Stimulated activated CD4-positive, alpha-beta T cell treated with anti-CD3 and anti-CD28 coated beads, Interleukin-15, amount 100 ng/mL, for 1 hour (primary cell): ENCODE data around the gene HAPSTR1.
"Not testable (repeated sequence)": the region's sequence is repeated elsewhere in the genome, so short reads cannot be mapped to it uniquely, and the experiment has no call there.

Experiments used
- DNase-seq, 2 donors: peaks; one replicate each; pipeline ENCODE4 v3.0.0-alpha.2; 2020; ENCODE audit warnings: low read depth in 1 of 2, low spot score in 1 of 2

Gene HAPSTR1

GRCh38 chr16:9090960-9091866 is at the start of gene HAPSTR1:
HAPSTR1 (plus strand) TSS chr16:9091644; CDS start chr16:9092045, 401 bp downstream.
- peak; percentile 97 to 99 for DNase-seq

GRCh38 chr16:9042533-9042932 is 48.9 kb upstream of the HAPSTR1 start:
- DNase-seq = no peak

DNA sequence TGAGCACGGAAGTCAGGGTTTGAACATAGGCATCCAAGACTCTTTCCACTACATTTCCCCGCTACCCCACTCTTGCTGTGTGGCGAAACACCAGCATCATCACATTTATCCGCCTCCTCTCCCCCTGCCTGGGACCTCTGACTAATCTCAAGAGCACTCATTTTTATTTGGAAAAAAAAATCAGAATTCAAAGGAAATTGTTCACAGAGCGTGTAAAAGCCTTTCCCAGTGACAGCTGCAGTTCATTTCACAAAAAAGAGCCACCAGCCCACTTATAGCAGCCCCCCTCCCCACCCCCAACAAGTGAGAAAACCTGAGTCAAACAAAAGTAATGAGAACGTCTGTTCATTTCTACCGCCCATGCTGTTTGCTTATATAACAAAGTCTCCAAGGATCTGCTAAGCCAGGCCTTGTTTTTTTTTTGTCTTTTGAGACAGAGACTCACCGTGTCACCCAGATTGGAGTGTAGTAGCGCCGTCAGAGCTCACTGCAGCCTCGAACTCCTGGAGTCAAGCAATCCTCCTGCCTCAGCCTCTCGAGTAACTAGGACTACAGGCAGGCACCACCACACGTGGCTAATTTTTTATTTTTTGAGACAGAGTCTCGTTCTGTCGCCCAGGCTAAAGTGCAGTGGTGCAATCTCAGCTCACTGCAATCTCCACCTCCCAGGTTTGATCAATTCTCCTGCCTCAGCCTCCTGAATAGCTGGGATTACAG is 48.3 kb upstream of the HAPSTR1 start:
- no peak for DNase-seq

DNA sequence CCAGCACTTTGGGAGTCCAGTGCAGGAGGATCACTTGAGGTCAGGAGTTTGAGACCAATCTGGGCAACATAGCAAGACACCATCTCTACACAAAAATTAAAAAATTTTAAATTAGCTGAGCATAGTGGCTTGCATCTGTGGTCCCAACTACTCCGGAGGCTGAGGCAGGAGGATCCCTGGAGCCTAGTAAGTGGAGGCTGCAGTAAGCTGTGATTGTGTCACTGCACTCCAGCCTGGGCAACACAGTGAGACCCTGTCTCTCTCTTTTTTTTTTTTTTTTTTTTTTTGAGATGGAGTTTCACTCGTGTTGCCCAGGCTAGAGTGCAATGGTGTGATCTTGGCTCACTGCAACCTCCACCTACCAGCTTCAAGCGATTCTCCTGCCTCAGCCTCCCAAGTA is 45.9 kb upstream of the HAPSTR1 start:
- DNase-seq = not testable (repeated sequence)

DNA sequence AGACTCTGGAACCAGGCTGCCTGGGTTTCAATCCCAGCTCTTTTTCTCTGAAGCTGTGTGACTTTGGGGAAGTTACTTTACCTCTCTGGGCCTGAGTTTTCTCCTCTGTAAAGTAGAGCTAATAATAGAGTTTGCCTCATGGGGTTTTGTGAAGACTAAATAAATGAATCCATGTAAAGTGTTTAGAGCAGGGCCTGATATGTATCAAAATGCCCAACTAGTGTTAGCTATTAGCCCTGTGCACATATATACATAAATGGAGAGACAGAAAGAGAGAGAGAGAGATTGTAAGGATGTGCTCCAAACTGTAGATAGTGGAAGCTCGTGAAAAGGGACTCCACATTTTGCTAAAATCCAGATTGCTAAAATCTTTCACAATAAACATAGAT is 44.8 kb upstream of the HAPSTR1 start:
- no peak for DNase-seq

GRCh38 chr16:9047689-9048301 is 43.6 kb upstream of the HAPSTR1 start:
- DNase-seq = peak; percentile 5 to 16

- DNase-seq = no peak
Observed at GRCh38 chr16:9048302-9048700, 43.1 kb upstream of the HAPSTR1 start.

DNA sequence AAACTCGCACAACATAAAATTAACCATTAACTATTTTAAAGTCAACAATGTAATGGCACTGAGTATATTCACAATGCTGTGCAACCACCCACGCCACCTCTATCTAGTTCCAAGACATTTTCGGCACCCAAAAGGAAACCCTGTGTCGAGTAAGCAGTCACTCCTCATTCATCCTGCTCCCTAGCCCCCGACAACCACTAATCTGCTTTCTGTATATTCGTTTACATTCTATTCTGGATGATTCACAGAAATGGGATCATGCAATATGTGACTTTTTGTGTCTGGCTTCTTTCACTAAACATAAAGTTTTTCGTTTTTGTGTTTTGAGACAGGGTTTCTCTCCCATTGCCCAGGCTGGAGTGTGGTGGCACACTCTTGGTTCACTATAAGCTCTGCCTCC is 42.2 kb upstream of the HAPSTR1 start:
- no peak for DNase-seq

- DNase-seq = no peak
Observed at GRCh38 chr16:9050102-9050830, 41.2 kb upstream of the HAPSTR1 start.

DNA sequence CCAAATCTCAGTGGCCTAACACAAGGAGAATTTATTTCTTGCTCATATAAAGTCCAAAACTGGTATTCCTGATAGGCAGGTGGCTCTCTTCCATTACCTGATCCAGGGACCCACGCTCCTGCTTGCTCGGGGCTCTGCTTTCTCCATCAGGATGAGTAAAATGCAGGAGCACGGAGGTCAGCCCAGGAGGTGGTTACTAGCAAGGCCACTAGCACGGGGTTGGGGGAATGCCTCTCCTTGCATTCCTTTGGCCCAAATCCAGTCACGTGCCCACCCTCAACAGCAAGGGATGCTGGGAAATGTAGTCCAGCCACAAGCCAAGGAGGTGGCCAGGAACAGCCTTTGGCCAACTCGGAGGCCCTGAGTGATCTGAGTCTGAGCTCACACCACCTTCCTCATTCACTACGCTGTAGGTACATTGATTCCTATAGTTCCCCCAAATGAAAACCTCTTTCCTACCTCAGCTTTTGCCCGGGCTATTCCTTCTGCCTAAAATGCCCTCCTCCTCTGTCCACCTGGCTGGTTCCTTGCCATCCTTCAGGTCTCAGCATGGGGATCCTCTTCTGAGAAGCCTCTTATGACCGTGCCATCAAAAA is 38.3 kb upstream of the HAPSTR1 start:
- DNase-seq = no peak

- no peak for DNase-seq
Observed at GRCh38 chr16:9054460-9054859, 37.0 kb upstream of the HAPSTR1 start.

DNA sequence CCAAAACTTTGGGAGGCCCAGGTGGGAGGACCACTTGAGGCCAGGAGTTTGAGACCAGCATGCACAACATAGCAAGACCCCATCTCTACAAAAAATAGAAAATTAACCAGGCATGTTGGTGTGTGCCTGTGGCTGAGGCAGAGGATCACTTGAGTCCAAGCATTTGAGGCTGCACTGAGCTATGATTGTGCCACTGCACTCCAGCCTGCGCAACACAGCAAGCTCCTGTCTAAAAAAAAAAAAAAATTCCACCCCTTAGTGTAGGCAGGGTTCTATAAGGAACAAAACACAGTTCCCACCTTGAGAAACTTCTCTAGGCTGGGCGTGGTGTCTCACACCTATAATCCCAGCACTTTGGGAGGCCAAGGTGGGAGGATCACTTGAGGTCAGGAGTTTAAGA is 36.3 kb upstream of the HAPSTR1 start:
- no peak for DNase-seq

DNA sequence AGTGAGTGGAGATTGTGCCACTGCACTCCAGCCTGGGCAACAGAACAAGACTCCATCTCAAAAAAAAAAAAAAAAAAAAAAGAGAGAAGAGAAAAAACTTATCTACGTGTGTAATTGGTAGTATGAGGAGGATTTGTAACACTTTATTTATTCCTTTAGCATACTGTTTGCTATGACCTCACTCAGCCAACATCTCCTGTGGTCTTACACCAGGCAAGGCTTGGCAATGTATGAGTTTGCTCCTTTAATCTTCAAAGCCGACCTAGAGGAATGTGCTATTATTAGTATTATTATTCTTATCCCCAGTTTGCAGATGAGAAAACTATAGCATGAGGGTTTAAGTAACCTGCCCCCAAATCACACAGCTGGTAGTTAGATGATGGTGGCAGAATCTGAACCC is 35.8 kb upstream of the HAPSTR1 start:
- no peak for DNase-seq

DNA sequence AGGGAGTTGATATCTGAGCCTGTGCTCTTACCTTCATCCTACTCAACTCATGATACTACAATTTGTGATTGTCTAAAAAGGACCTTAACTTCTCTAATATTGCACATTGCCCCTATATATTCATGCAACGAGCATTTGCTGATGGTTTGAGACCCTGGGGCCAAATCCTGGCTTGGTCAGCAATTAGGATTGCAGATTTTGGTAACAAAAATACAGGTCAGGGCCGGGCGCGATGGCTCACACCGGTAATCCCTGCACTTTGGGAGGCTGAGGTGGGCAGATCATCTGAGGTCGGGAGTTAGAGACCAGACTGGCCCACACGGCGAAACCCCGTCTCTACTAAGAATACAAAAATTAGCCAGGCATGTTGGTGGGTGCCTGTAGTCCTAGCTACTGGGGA is 35.4 kb upstream of the HAPSTR1 start:
- no peak for DNase-seq

GRCh38 chr16:9058211-9058610 is 33.2 kb upstream of the HAPSTR1 start:
- no peak for DNase-seq

DNA sequence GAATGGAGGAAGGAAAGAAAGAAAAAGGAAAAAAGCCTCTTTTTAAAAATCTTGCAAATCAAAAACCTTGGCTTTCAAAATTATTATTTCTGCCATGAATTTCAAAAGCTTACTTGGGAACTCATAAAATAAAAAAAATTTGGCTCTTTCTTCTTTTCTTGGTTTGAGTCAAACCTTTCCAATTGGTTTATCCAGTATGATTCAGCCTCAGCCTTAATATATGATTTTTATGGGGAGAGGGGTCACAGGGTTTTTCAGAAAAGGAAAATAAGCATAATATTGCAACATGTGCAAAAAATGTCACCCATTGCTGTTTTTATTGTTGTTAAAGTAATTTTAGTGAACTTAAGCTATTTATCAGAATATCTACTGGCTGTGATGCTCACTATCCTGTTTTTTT is 31.2 kb upstream of the HAPSTR1 start:
- no peak for DNase-seq

- no peak for DNase-seq
Observed at GRCh38 chr16:9061358-9061813, 30.1 kb upstream of the HAPSTR1 start.

- no peak for DNase-seq
Observed at GRCh38 chr16:9062301-9062700, 29.1 kb upstream of the HAPSTR1 start.

DNA sequence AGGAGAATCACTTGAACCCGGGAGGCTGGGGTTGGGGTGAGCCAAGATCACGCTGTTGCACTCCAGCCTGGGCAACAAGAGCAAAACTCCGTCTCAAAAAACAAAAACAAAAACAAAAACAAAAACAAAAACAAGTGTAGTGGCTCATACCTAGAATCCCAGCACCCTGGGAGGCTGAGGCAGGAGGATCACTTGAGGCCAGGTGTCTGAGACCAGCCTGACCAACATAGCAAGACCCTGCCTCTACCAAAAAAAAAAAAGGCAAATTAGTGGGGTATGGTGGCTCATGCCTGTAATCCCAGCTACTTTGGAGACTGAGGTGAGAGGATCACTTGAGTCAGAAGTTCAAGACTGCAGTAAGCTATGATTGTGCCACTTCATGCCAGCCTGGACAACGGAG is 26.4 kb upstream of the HAPSTR1 start:
- no peak for DNase-seq

- DNase-seq = no peak
Observed at GRCh38 chr16:9068886-9069285, 22.6 kb upstream of the HAPSTR1 start.

GRCh38 chr16:9070254-9070653 is 21.2 kb upstream of the HAPSTR1 start:
- no peak for DNase-seq
